GM12874 (cell line): ENCODE measurements around the gene CST7.

Source experiments
- TF ChIP-seq, protein P1 (sequence below): IDR thresholded peaks from 2 replicates; pipeline ENCODE4 v1.5.1; 2011; ENCODE audit warnings: low read depth, mild to moderate bottlenecking, control low read depth, low read length, moderate library complexity; ENCODE audit not compliant: insufficient read depth

Gene CST7

GRCh38 chr20:24986436-24987015 is 37.5 kb downstream of the CST7 start:
- TF ChIP-seq, protein P1, sequence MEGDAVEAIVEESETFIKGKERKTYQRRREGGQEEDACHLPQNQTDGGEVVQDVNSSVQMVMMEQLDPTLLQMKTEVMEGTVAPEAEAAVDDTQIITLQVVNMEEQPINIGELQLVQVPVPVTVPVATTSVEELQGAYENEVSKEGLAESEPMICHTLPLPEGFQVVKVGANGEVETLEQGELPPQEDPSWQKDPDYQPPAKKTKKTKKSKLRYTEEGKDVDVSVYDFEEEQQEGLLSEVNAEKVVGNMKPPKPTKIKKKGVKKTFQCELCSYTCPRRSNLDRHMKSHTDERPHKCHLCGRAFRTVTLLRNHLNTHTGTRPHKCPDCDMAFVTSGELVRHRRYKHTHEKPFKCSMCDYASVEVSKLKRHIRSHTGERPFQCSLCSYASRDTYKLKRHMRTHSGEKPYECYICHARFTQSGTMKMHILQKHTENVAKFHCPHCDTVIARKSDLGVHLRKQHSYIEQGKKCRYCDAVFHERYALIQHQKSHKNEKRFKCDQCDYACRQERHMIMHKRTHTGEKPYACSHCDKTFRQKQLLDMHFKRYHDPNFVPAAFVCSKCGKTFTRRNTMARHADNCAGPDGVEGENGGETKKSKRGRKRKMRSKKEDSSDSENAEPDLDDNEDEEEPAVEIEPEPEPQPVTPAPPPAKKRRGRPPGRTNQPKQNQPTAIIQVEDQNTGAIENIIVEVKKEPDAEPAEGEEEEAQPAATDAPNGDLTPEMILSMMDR, result no peak

DNA sequence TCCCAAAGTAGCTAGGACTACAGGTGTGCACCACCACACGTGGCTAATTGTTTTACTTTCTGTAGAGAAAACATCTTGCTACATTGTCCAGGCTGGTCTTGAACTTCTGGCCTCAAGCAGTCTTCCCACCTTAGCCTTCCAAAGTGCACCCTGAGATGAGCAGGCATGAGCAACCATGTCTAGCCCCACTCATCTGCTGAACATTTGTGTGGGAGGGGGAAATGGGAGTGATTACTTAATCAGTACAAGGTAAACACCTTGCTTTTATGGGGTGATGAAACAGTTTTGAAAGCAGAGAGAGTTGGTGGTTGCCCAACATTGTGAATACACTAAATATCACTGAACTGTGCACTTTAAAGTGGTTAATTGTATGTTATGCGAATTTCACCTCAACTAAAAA is 38.2 kb downstream of the CST7 start:
- TF ChIP-seq, protein P1, result no peak

GRCh38 chr20:24987873-24988835 is 39.1 kb downstream of the CST7 start:
- TF ChIP-seq, protein P1, result no peak

DNA sequence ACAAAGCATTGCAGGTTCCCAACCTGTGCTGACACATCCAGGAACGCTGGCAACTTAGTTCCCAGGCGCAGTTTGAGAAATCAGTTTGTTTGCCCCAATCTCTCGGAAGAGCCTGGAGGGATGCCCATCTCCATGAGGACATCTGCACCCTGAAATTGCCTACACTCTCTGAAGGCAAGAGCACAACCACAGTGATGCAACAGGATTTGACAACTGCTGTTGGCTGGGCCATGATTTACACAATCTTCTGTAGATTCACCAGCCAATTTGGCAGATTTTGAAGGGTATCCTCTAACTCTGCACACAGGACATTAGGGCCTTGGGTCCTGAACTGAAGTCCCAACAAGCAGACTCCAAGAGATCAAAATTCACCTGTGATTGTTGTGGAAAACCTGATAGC is 40.1 kb downstream of the CST7 start:
- TF ChIP-seq, protein P1, result no peak

DNA sequence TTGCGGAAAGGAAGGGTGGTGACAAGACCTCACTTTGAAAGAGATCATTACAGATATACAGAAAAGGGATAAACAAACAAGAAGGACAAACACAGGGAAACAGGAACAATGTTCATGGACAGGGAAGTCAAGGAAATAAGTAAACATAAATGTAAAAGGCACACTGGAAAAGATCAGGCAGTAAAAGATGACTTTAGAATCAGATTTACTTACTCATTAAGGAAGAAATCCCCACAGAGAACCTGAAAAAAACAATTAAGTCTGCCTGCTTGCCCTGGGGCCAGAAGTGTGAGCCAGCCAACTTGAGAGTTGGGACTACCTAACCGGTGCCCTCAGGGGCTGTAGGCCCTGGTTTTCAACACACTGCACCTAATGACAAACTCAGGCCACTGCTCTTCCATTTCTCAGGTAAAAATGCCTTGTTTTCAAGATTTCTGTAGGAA is 41.8 kb downstream of the CST7 start:
- TF ChIP-seq, protein P1, result no peak

DNA sequence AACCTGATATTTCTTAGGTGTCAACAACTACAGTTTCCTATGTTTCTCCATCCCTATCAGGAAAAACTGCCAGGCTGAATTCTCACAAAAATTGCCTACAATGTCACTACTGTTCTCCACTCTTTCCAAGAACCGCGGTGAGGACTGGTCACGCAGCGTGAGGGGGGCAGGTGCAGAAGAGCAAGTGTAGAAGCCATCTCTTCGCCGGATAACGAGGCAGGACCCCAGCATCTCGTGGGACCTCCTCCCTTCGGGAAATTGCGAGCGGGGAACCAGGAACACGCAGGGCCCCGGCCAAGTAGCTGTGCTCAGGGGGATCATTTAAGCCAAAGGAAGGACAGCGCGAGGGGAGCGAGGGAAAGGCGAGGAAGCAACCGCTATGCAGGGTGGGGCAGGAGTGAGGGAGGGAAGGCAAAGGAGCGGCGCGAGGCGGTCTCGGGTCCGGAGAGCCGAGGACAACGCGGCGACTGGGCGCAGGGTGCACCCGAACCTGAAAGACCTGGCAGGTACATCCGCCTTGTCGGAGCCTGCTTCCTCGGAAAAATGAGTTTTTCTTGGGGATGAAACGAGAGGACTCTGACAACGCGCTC is 42.9 kb downstream of the CST7 start:
- TF ChIP-seq, protein P1, result no peak
